K562 (cell line): Measurements from ENCODE around the gene TRMU. TPM values are rescaled to one million over a fixed set of nuclear protein-coding genes. Genes with fewer than 3 reads are reported as not detected.

Source experiments
- ATAC-seq: fragments of 200-7000 bp; cut with Tn5 transposase; 3 replicates; pipeline ENCODE4 v1.9.1; 2020; ENCODE audit warnings: moderate library complexity
- BruUV-seq: library from RNA; stranded (reverse); fragments of 400-500 nt; replicated peaks from 2 replicates; lab custom pipeline; 2021; lab: Mats Ljungman, UMichigan
- CTCF ChIA-PET: fragments of 300-600 bp; formaldehyde crosslinking; extraction: SDS; loops from one replicate; lab custom pipeline; 2021; ENCODE audit warnings: low intra/inter-chr PET ratio; lab: Yijun Ruan, JAX
- POLR2A ChIA-PET: fragments of 300-600, 350-650 bp; sonication (Branson Sonifier 250); formaldehyde crosslinking; extraction: SDS; loops from one replicate; lab custom pipeline; 2021; ENCODE audit warnings: antibody characterized with exemption, inconsistent platforms; lab: Yijun Ruan, JAX
- DNase-seq, 4 experiments: peaks; one replicate each; pipeline versions ENCODE4 v3.0.0 to v3.0.0-alpha.2; 2011 to 2018; ENCODE audit warnings: low spot score in 3 of 4, mixed read lengths in 3 of 4; ENCODE audit errors: extremely low read depth in 1 of 4
- FAIRE-seq: peaks from 2 replicates; lab custom pipeline; 2011; peaks lifted over from hg19 to GRCh38; lab: Jason Lieb, UNC
- H2AFZ ChIP-seq: 2 replicates; pipeline ENCODE4 v1.6.0; 2011; ENCODE audit warnings: low read depth, low read length, control low read depth, inconsistent platforms
- H3K27ac ChIP-seq: fragments of 200-600 bp; 3 replicates; pipeline ENCODE4 v1.8.0; 2011; ENCODE audit warnings: low read depth, mild to moderate bottlenecking, control low read depth, inconsistent platforms, low read length, moderate library complexity, mixed read lengths; ENCODE audit errors: extremely low read depth
- H3K27me3 ChIP-seq, 2 experiments: fragments of 300-600 bp in 1 of 2; 2 replicates in 1 of 2; 3 replicates in 1 of 2; pipeline versions ENCODE4 v1.6.0 to v1.8.0; 2011; ENCODE audit warnings: inconsistent platforms in 2 of 2, low read length in 2 of 2, mild to moderate bottlenecking in 1 of 2, mixed read lengths in 1 of 2, moderate library complexity in 1 of 2; ENCODE audit not compliant: control insufficient read depth in 2 of 2, insufficient read depth in 2 of 2
- H3K36me3 ChIP-seq: fragments of 300-600 bp; 3 replicates; pipeline ENCODE4 v1.8.0; 2011; ENCODE audit warnings: mild to moderate bottlenecking, low read length, inconsistent platforms; ENCODE audit not compliant: control insufficient read depth, insufficient read depth
- H3K4me1 ChIP-seq, 2 experiments: fragments of 200-600 bp in 1 of 2; replicated peaks in 1 of 2; 2 replicates in 1 of 2; 3 replicates in 1 of 2; pipeline versions ENCODE4 v1.5.1 to v1.8.0; 2011; ENCODE audit warnings: inconsistent platforms in 2 of 2, low read length in 2 of 2, mild to moderate bottlenecking in 1 of 2, mixed read lengths in 1 of 2, moderate library complexity in 1 of 2; ENCODE audit not compliant: control insufficient read depth in 2 of 2, insufficient read depth in 2 of 2
- H3K4me2 ChIP-seq: 2 replicates; pipeline ENCODE4 v1.6.1; 2011; ENCODE audit warnings: low read length, control low read depth, inconsistent platforms, mixed read lengths; ENCODE audit not compliant: insufficient read depth
- H3K4me3 ChIP-seq: fragments of 200-600 bp; sonication (generic), shearing (Covaris generic); 2 replicates; pipeline ENCODE4 v1.5.1; 2016; ENCODE audit warnings: control low read depth, inconsistent platforms
- H3K79me2 ChIP-seq: fragments of 200-600 bp; 3 replicates; pipeline ENCODE4 v1.8.0; 2011; ENCODE audit warnings: low read length, inconsistent platforms; ENCODE audit not compliant: control insufficient read depth, insufficient read depth
- H3K9ac ChIP-seq, 2 experiments: 2 replicates each; pipeline versions ENCODE4 v1.6.0 to v1.6.1; 2011; ENCODE audit warnings: low read depth in 2 of 2, low read length in 2 of 2, control low read depth in 1 of 2, inconsistent platforms in 1 of 2, mild to moderate bottlenecking in 1 of 2, mixed read lengths in 1 of 2; ENCODE audit not compliant: insufficient read depth in 1 of 2
- H3K9me1 ChIP-seq: one replicate; pipeline ENCODE4 v1.6.0; 2011; ENCODE audit warnings: inconsistent platforms, mild to moderate bottlenecking, low read length, moderate library complexity; ENCODE audit not compliant: control insufficient read depth, insufficient read depth
- H3K9me3 ChIP-seq: replicated peaks from 2 replicates; pipeline ENCODE4 v1.5.1; 2011; ENCODE audit warnings: low read depth, low read length, inconsistent platforms; ENCODE audit not compliant: control insufficient read depth, insufficient read depth
- H4K20me1 ChIP-seq: replicated peaks from 2 replicates; pipeline ENCODE4 v1.6.1; 2011; ENCODE audit warnings: low read length, inconsistent platforms, mixed read lengths; ENCODE audit not compliant: control insufficient read depth, insufficient read depth
- ARHGAP35 ChIP-seq: fragments of 450-650 bp; IDR thresholded peaks from 2 replicates; pipeline ENCODE4 v1.6.1; 2018; ENCODE audit not compliant: partially characterized antibody
- CHD2 ChIP-seq: IDR thresholded peaks from 2 replicates; pipeline ENCODE4 v1.6.1; 2011; ENCODE audit warnings: low read depth, low read length
- DMBX1 ChIP-seq: fragments of 250-450 bp; sonication (Bioruptor Pico); IDR thresholded peaks from 2 replicates; pipeline ENCODE4 v1.8.0; 2022; ENCODE audit warnings: inconsistent platforms, mild to moderate bottlenecking, moderate library complexity, borderline replicate concordance
- DNMT1 ChIP-seq: fragments of 450-650 bp; IDR thresholded peaks from 2 replicates; pipeline ENCODE4 v1.6.1; 2016; ENCODE audit warnings: antibody characterized with exemption, mild to moderate bottlenecking
- MITF ChIP-seq: IDR thresholded peaks from 2 replicates; pipeline ENCODE4 v1.6.1; 2014; ENCODE audit warnings: antibody characterized with exemption
- RBBP5 ChIP-seq: fragments of 200-600 bp; sonication (generic); IDR thresholded peaks from 2 replicates; pipeline ENCODE4 v1.6.1; 2012; ENCODE audit warnings: borderline replicate concordance, mild to moderate bottlenecking, low read length, control low read depth, inconsistent platforms; ENCODE audit not compliant: insufficient read depth, poor library complexity, severe bottlenecking
- ZKSCAN3 ChIP-seq: fragments of 250-450 bp; sonication (Bioruptor Pico); IDR thresholded peaks from 2 replicates; pipeline ENCODE4 v1.4.0; 2020
- ZNF12 ChIP-seq: sonication (generic); formaldehyde crosslinking; IDR thresholded peaks from 2 replicates; pipeline ENCODE4 v1.4.0; 2020; ENCODE audit warnings: mild to moderate bottlenecking, missing genetic modification reagents
- WGBS: fragments of 100-300 bp; shearing (Covaris generic); methylation state at CpG from one replicate; pipeline ENCODE4 v1.1.6; 2016; ENCODE audit warnings: low coverage, mixed read lengths; ENCODE audit not compliant: insufficient coverage; ENCODE audit errors: missing lambda C conversion rate; 5-methylcytosine and 5-hydroxymethylcytosine counted together
- in situ Hi-C: fragments of 300-500 bp; cut with MboI; formaldehyde crosslinking; loops from 4 replicates; pipeline ENCODE4 v1.15.0; 2018; ENCODE audit warnings: inconsistent platforms, mixed read lengths
- intact Hi-C: fragments of 100-400 bp; cut with micrococcal nuclease; formaldehyde crosslinking; loops from 2 replicates; pipeline ENCODE4 v1.14.2; 2022
- polyA plus RNA-seq, 8 experiments: library from polyadenylated mRNA; depleted of rRNA in 4 of 8; stranded (reverse) in 5 of 8; unstranded in 3 of 8; fragments of >200 nt; fragmentation: Nextera tagmentation in 2 of 8; fragmentation: Illumina TruSeq in 1 of 8; extraction: Ambion mirVana in 2 of 8; extraction: Trizol in 1 of 8; gene quantifications; 2 replicates each; pipeline versions ENCODE4 v1.2.1 to v1.2.3, GENCODE V29; 2011 to 2014; ENCODE audit warnings: inconsistent platforms in 1 of 8, missing spikeins in 1 of 8
- total RNA-seq, 7 experiments: library from RNA; depleted of rRNA in 6 of 7; stranded (reverse); fragments of >200 nt in 6 of 7; fragmentation: Illumina TruSeq in 2 of 7; extraction: Trizol in 2 of 7; gene quantifications; 2 replicates each; pipeline versions ENCODE4 v1.2.1 to v1.2.3, GENCODE V29; 2011 to 2021; ENCODE audit warnings: low replicate concordance in 1 of 7
- TF ChIP-seq, protein P1 (sequence below): IDR thresholded peaks from 3 replicates; pipeline ENCODE4 v1.6.1; 2011; ENCODE audit warnings: borderline replicate concordance, mild to moderate bottlenecking, moderate library complexity; ENCODE audit not compliant: insufficient read length; ENCODE audit errors: extremely low read depth

TRMU gene
- total and polyA plus RNA-seq, 9 of the 15 experiments (the other 6 are each of a cell fraction or from before 2014, with no cell fraction given): 2.3 to 49.9 (median 35.3) TPM

DNA sequence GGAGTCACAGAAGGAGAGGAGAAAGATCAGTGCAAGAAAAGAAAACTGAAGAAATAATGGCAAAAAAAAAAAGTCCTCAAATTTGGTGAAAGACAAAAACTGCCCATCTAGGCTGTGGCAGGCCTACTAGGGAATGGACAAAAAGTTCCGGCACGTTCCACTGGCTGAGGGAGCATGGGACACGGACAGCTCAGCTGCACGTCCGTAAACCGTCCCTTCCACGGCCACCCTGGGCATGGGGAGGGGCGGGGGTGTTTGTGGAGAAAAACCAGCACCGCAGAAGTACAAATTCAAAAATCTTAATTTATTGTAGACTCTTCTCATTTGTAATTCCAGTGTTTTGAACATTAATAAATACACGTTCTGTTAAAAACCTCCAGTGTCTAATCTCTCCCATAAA is 25.4 kb downstream of the TRMU start:
- TF ChIP-seq DMBX1 (CRISPR knock-in tag) (no peak), DNMT1 (no peak)
- Histone ChIP-seq H3K79me2 (no peaks in the 10 kb centered on the region), H3K9ac (no peak overlapping the region), H2AFZ (no peak overlapping the region), H4K20me1 (no peaks in the 10 kb centered on the region), H3K36me3 (peaks cover 1% of the 10 kb centered on the region; the same call in 1 of the 3 replicates), H3K9me1 (no peaks in the 10 kb centered on the region), H3K9me3 (no peaks in the 10 kb centered on the region), H3K4me1 (peaks cover 0 to 20% of the 10 kb centered on the region in 2 experiments; a peak in 2 of 5 replicates), H3K4me3 (no peak overlapping the region), H3K4me2 (no peak overlapping the region), H3K27me3 (peaks cover 5 to 23% of the 10 kb centered on the region in 2 experiments; a peak in 4 of 5 replicates), H3K27ac (no peak overlapping the region)
- ATAC-seq: no peak
- DNase-seq: no peak
- in situ Hi-C loops: no loop called here
- WGBS: 29% methylated on average over 9 of the region's 10 CpGs
- intact Hi-C loops: no loop called here
- BruUV-seq: no TSS peak
- FAIRE-seq: no peak
- CTCF ChIA-PET: no interaction called here
- POLR2A ChIA-PET: no interaction called here

GRCh38 chr22:46361826-46362202 is 26.3 kb downstream of the TRMU start:
- Histone ChIP-seq H4K20me1 (no peaks in the 10 kb centered on the region), H3K79me2 (no peaks in the 10 kb centered on the region), H2AFZ (no peak overlapping the region), H3K9me3 (no peaks in the 10 kb centered on the region), H3K9me1 (no peaks in the 10 kb centered on the region), H3K27ac (no peak overlapping the region), H3K4me3 (no peak overlapping the region), H3K4me2 (no peak overlapping the region), H3K4me1 (peaks cover 0 to 27% of the 10 kb centered on the region in 2 experiments; a peak in 2 of 5 replicates), H3K36me3 (no peaks in the 10 kb centered on the region), H3K27me3 (peaks cover 5 to 23% of the 10 kb centered on the region in 2 experiments; a peak in 4 of 5 replicates), H3K9ac (no peak overlapping the region)
- in situ Hi-C loops: no loop called here
- FAIRE-seq (no peak), DNase-seq (no peak), ATAC-seq (no peak)
- no TSS peak for BruUV-seq
- POLR2A ChIA-PET: no interaction called here
- WGBS: 16% methylated on average over 11 of the region's 11 CpGs
- intact Hi-C loops: no loop called here
- CTCF ChIA-PET: no interaction called here
- no peak for TF ChIP-seq RBBP5
- TF ChIP-seq ZKSCAN3: no peak
- TF ChIP-seq ARHGAP35: no peak
- TF ChIP-seq ZNF12 (CRISPR knock-in tag): no peak
- TF ChIP-seq CHD2: no peak
- TF ChIP-seq, protein P1, sequence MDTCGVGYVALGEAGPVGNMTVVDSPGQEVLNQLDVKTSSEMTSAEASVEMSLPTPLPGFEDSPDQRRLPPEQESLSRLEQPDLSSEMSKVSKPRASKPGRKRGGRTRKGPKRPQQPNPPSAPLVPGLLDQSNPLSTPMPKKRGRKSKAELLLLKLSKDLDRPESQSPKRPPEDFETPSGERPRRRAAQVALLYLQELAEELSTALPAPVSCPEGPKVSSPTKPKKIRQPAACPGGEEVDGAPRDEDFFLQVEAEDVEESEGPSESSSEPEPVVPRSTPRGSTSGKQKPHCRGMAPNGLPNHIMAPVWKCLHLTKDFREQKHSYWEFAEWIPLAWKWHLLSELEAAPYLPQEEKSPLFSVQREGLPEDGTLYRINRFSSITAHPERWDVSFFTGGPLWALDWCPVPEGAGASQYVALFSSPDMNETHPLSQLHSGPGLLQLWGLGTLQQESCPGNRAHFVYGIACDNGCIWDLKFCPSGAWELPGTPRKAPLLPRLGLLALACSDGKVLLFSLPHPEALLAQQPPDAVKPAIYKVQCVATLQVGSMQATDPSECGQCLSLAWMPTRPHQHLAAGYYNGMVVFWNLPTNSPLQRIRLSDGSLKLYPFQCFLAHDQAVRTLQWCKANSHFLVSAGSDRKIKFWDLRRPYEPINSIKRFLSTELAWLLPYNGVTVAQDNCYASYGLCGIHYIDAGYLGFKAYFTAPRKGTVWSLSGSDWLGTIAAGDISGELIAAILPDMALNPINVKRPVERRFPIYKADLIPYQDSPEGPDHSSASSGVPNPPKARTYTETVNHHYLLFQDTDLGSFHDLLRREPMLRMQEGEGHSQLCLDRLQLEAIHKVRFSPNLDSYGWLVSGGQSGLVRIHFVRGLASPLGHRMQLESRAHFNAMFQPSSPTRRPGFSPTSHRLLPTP: no peak
- no peak for TF ChIP-seq MITF
